Vagina (tissue), 2 donors: ENCODE measurements around the gene BMAL1.

Experiments used
- CTCF ChIP-seq, 3 experiments: fragments of 450-650 bp in 2 of 3; fragments of 200-600 bp in 1 of 3; sonication (generic) in 1 of 3; IDR thresholded peaks; one replicate each; pipeline ENCODE4 v1.5.1; 2017 to 2019; ENCODE audit warnings: antibody characterized with exemption in 3 of 3, mild to moderate bottlenecking in 2 of 3, moderate library complexity in 2 of 3
- POLR2A ChIP-seq, 2 donors: fragments of 450-650 bp; IDR thresholded peaks; one replicate each; pipeline ENCODE4 v1.6.1; 2017; ENCODE audit warnings: antibody characterized with exemption in 2 of 2, mild to moderate bottlenecking in 2 of 2, moderate library complexity in 2 of 2

- TF ChIP-seq CTCF (IDR thresholded peaks at IDR 0.05) (no peak), POLR2A (IDR thresholded peaks at IDR 0.05) (no peak)
Measured at GRCh38 chr11:13311570-13311969, 34.0 kb downstream of the BMAL1 start.
